Transverse colon (tissue), 4 donors: ENCODE results near the gene KRT23. TPM values are rescaled to one million over a fixed set of nuclear protein-coding genes. Genes with fewer than 3 reads are reported as not detected.

Experiments
- DNase-seq: peaks from one replicate; pipeline ENCODE4 v3.0.0-alpha.2; 2019
- H3K27ac ChIP-seq, 4 donors: fragments of 200-600 bp; sonication (generic); 2 replicates each; pipeline ENCODE4 v1.5.1; 2016 to 2018; ENCODE audit warnings: inconsistent platforms in 4 of 4
- H3K27me3 ChIP-seq: fragments of 200-600 bp; sonication (generic); 2 replicates; pipeline ENCODE4 v1.5.1; 2017; ENCODE audit warnings: inconsistent platforms
- H3K36me3 ChIP-seq, 4 donors: fragments of 200-600 bp; sonication (generic); 2 replicates each; pipeline ENCODE4 v1.5.1; 2017 to 2019; ENCODE audit warnings: inconsistent platforms in 4 of 4
- H3K4me1 ChIP-seq, 4 donors: fragments of 200-600 bp; sonication (generic); 2 replicates each; pipeline ENCODE4 v1.5.1; 2017 to 2020; ENCODE audit warnings: inconsistent platforms in 4 of 4
- H3K4me3 ChIP-seq, 4 donors: fragments of 200-600 bp; sonication (generic); 1 replicate in 1 of 4; 2 replicates in 3 of 4; pipeline versions ENCODE4 v1.5.1 to v1.6.1; 2017 to 2019; ENCODE audit warnings: inconsistent platforms in 4 of 4
- H3K9me3 ChIP-seq, 2 donors: fragments of 200-600 bp; sonication (generic); 2 replicates each; pipeline ENCODE4 v1.5.1; 2017 to 2019; ENCODE audit warnings: inconsistent platforms in 2 of 2
- CTCF ChIP-seq, 5 experiments: fragments of 200-600 bp in 3 of 5; fragments of 450-650 bp in 2 of 5; sonication (generic) in 3 of 5; IDR thresholded peaks; 1 replicate in 2 of 5; 2 replicates in 3 of 5; pipeline ENCODE4 v1.5.1; 2016 to 2017; ENCODE audit warnings: antibody characterized with exemption in 5 of 5, inconsistent platforms in 3 of 5, mild to moderate bottlenecking in 2 of 5, moderate library complexity in 1 of 5
- EP300 ChIP-seq: sonication (generic); formaldehyde crosslinking; IDR thresholded peaks from one replicate; pipeline ENCODE4 v1.6.1; 2017; ENCODE audit warnings: antibody characterized with exemption, low read depth
- POLR2A ChIP-seq: fragments of 450-650 bp; IDR thresholded peaks from one replicate; pipeline ENCODE4 v1.6.1; 2016; ENCODE audit warnings: antibody characterized with exemption, mild to moderate bottlenecking, moderate library complexity
- POLR2AphosphoS5 ChIP-seq, 3 donors: sonication (generic); formaldehyde crosslinking; IDR thresholded peaks; one replicate each; pipeline ENCODE4 v1.6.1; 2016; ENCODE audit warnings: antibody characterized with exemption in 3 of 3
- WGBS, 2 donors: methylation state at CpG; one replicate each; pipeline ENCODE4 v1.1.5; 2018; ENCODE audit warnings: low coverage in 1 of 2; 5-methylcytosine and 5-hydroxymethylcytosine counted together
- in situ Hi-C, 4 donors: fragments of 200-750 bp; cut with MboI; loops; one replicate each; pipeline versions ENCODE4 v1.15.0 to v1.15.1; 2017; ENCODE audit warnings: low sequenced_read_pairs in 3 of 4, low pct_ligation_motif_present in 1 of 4, low pct_unique_long_range_greater_than_20kb in 1 of 4
- intact Hi-C: fragments of 100-400 bp; cut with DNase I; formaldehyde crosslinking; loops from one replicate; pipeline ENCODE4 v1.15.1; 2023; ENCODE audit warnings: low total_unique reads
- total RNA-seq, 4 donors: library from RNA; depleted of rRNA; stranded (reverse); fragments of >200 nt; gene quantifications; one replicate each; pipeline ENCODE4 v1.1.0, GENCODE V29; 2016

Gene KRT23
- total RNA-seq, 4 donors from 2014 or later, result 1.1 to 2.5 TPM; not detected in 2

GRCh38 chr17:40912486-40913210 lies 24.8 kb downstream of the KRT23 start:
- DNase-seq, result no peak
- Histone ChIP-seq H3K27ac (no peak overlapping the region), H3K4me3 (no peak overlapping the region), H3K27me3 (no peaks in the 10 kb centered on the region), H3K4me1 (peaks cover 6 to 19% (median 8%) of the 10 kb centered on the region in 4 donors), H3K9me3 (no peaks in the 10 kb centered on the region), H3K36me3 (no peaks in the 10 kb centered on the region)
- intact Hi-C loops, result loop anchor here (10.0 kb wide), 1 partner anchor 722 kb away; no protein-coding TSS in a partner anchor
- no peak for TF ChIP-seq POLR2A
- TF ChIP-seq POLR2AphosphoS5 (IDR thresholded peaks at IDR 0.05), result no peak
- no peak for TF ChIP-seq CTCF (IDR thresholded peaks at IDR 0.05)
- TF ChIP-seq EP300, result no peak
- in situ Hi-C loops, result loop anchor here in 3 of 4 donors (10.0 to 25.0 kb wide), 3 partner anchors 412 to 725 kb away; partner anchors contain the start of gene KRT19 (in 1 of the 3)
- WGBS, 2 donors, result 89 to 93% methylated on average over 10 to 13 of the region's 13 CpGs

GRCh38 chr17:40910441-40910841 lies 27.0 kb downstream of the KRT23 start:
- DNase-seq, result no peak
- no peak overlapping the region for H3K4me3 ChIP-seq
- in situ Hi-C loops (loop anchor here in 3 of 4 donors (10.0 to 25.0 kb wide), 3 partner anchors 414 to 727 kb away; partner anchors contain the start of gene KRT19 (in 1 of the 3)), intact Hi-C loops (loop anchor here (10.0 kb wide), 1 partner anchor 724 kb away; no protein-coding TSS in a partner anchor)
- peaks cover 6 to 19% (median 8%) of the 10 kb centered on the region in 4 donors for H3K4me1 ChIP-seq
- no peaks in the 10 kb centered on the region for H3K9me3 ChIP-seq
- H3K27ac ChIP-seq, result peak overlapping the region; percentile 21 to 49 (median 37)
- WGBS, 2 donors, result 57 to 59% methylated on average over 3 of the region's 3 CpGs
- TF ChIP-seq CTCF (IDR thresholded peaks at IDR 0.05), result no peak
- no peak for TF ChIP-seq POLR2A
- TF ChIP-seq POLR2AphosphoS5 (IDR thresholded peaks at IDR 0.05), result no peak
- TF ChIP-seq EP300, result no peak
- no peaks in the 10 kb centered on the region for H3K36me3 ChIP-seq
- H3K27me3 ChIP-seq, result no peaks in the 10 kb centered on the region

DNA sequence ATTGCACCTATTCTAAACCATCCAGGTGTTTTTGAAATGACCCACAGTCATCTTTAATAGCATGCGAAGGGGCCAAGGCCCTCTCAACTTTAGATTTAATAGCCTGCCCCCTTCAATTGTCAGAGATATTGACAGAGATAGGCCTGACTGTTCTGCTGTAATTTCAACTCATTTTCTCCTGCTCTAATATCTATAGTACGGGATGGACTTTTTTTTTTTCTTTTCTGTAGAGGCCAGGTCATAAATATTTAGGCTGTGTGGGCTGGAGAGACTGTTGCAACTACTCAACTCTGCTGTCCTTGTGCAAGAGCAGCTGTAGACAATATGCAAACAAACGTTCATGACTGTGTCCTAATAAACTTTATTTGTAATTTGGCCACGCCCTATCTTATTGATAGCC lies 27.7 kb downstream of the KRT23 start:
- DNase-seq, result no peak
- intact Hi-C loops, result loop anchor here (10.0 kb wide), 2 partner anchors 725 to 755 kb away; no protein-coding TSS in a partner anchor
- H3K9me3 ChIP-seq, result no peaks in the 10 kb centered on the region
- TF ChIP-seq POLR2AphosphoS5 (IDR thresholded peaks at IDR 0.05), result no peak
- no peak for TF ChIP-seq CTCF (IDR thresholded peaks at IDR 0.05)
- no peak for TF ChIP-seq EP300
- TF ChIP-seq POLR2A, result no peak
- no peaks in the 10 kb centered on the region for H3K36me3 ChIP-seq
- no peaks in the 10 kb centered on the region for H3K27me3 ChIP-seq
- peaks cover 7 to 23% (median 9%) of the 10 kb centered on the region in 4 donors for H3K4me1 ChIP-seq
- 30 to 35% methylated on average over 4 of the region's 4 CpGs for WGBS, 2 donors
- peak overlapping the region; percentile 21 to 49 (median 37) for H3K27ac ChIP-seq
- H3K4me3 ChIP-seq, result no peak overlapping the region
- in situ Hi-C loops, result loop anchor here (10.0 to 25.0 kb wide), 6 partner anchors 415 to 755 kb away; partner anchors contain the start of gene KRT19 (in 1 of the 4)

GRCh38 chr17:40909351-40909750 lies 28.1 kb downstream of the KRT23 start:
- H3K27me3 ChIP-seq, result no peaks in the 10 kb centered on the region
- whole genome bisulfite sequencing, 2 donors, result 0% methylated on average over 2 to 5 of the region's 5 CpGs
- intact Hi-C loops, result loop anchor here (10.0 kb wide), 1 partner anchor 755 kb away; no protein-coding TSS in a partner anchor
- peak; percentile 86 for DNase-seq
- TF ChIP-seq POLR2A, result no peak
- peak; percentile 61 to 91 (median 75) for TF ChIP-seq CTCF (IDR thresholded peaks at IDR 0.05)
- no peak for TF ChIP-seq EP300
- peak in 1 of 3 donors; percentile 26 for TF ChIP-seq POLR2AphosphoS5 (IDR thresholded peaks at IDR 0.05)
- no peaks in the 10 kb centered on the region for H3K36me3 ChIP-seq
- no peak overlapping the region for H3K4me3 ChIP-seq
- H3K9me3 ChIP-seq, result no peaks in the 10 kb centered on the region
- in situ Hi-C loops, result loop anchor here (10.0 to 25.0 kb wide), 5 partner anchors 628 to 755 kb away; partner anchors contain the start of gene KRT19 (in 1 of the 4)
- peak overlapping the region; percentile 21 to 49 (median 37) for H3K27ac ChIP-seq
- peaks cover 9 to 24% (median 9%) of the 10 kb centered on the region in 4 donors for H3K4me1 ChIP-seq
